Measurements from ENCODE around the gene RGP1. TPM values are rescaled to one million over a fixed set of nuclear protein-coding genes. Genes with fewer than 3 reads are reported as not detected.

The RGP1 gene
- total RNA-seq, 1 donor from 2014 or later: 11.2 TPM

- Histone ChIP-seq H3K79me2 (ENCODE audit: low read depth) (no peaks in the 10 kb centered on the region), H3K9me3 (ENCODE audit: low read depth) (no peaks in the 10 kb centered on the region), H3K4me1 (no peaks in the 10 kb centered on the region), H3F3A (ENCODE audit: low read depth) (no peaks in the 10 kb centered on the region), H3K27me3 (no peaks in the 10 kb centered on the region), H4K20me1 (ENCODE audit: low read depth) (no peaks in the 10 kb centered on the region), H3K27ac (no peak overlapping the region), H2AFZ (replicated peaks) (no peak overlapping the region), H3K9ac (no peak overlapping the region), H3K36me3 (no peaks in the 10 kb centered on the region), H3K4me2 (no peak overlapping the region), H3K4me3 (no peak overlapping the region)
- peaks cover 3% of the 10 kb centered on the region for H3K4me1 Mint-ChIP-seq
- no peaks in the 10 kb centered on the region for H3K9me3 Mint-ChIP-seq
- DNase-seq (ENCODE audit: low spot score): no peak
- TF ChIP-seq CTCF (IDR thresholded peaks at IDR 0.05): no peak
- TF ChIP-seq EZH2phosphoT487 (IDR thresholded peaks at IDR 0.05): no peak
- TF ChIP-seq EZH2 (IDR thresholded peaks at IDR 0.05): no peak
- peaks cover 2% of the 10 kb centered on the region for H3K27me3 Mint-ChIP-seq (ENCODE audit: insufficient read depth, low read depth)
- H3K36me3 Mint-ChIP-seq: peaks cover 8% of the 10 kb centered on the region
- H3K27ac Mint-ChIP-seq: no peak overlapping the region
- H3K4me3 Mint-ChIP-seq: no peak overlapping the region
Observed at GRCh38 chr9:35798658-35799374, 49.7 kb downstream of the RGP1 start.

GRCh38 chr9:35800530-35800929 lies 51.4 kb downstream of the RGP1 start:
- no peaks in the 10 kb centered on the region for H3K36me3 ChIP-seq
- Mint-ChIP-seq H3K36me3 (peaks cover 8% of the 10 kb centered on the region), H3K27ac (no peak overlapping the region), H3K4me3 (no peak overlapping the region), H3K4me1 (peaks cover 3% of the 10 kb centered on the region), H3K27me3 (ENCODE audit: insufficient read depth, low read depth) (peaks cover 2% of the 10 kb centered on the region), H3K9me3 (no peaks in the 10 kb centered on the region)
- TF ChIP-seq EZH2 (IDR thresholded peaks at IDR 0.05) (no peak), EZH2phosphoT487 (IDR thresholded peaks at IDR 0.05) (no peak)
- no peaks in the 10 kb centered on the region for H3K79me2 ChIP-seq (ENCODE audit: low read depth)
- no peak overlapping the region for H3K9ac ChIP-seq
- H3K4me2 ChIP-seq: no peak overlapping the region
- H2AFZ ChIP-seq (replicated peaks): no peak overlapping the region
- H3K9me3 ChIP-seq (ENCODE audit: low read depth): no peaks in the 10 kb centered on the region
- H4K20me1 ChIP-seq (ENCODE audit: low read depth): no peaks in the 10 kb centered on the region
- no peak overlapping the region for H3K4me3 ChIP-seq
- no peaks in the 10 kb centered on the region for H3K4me1 ChIP-seq
- no peak overlapping the region for H3K27ac ChIP-seq
- H3F3A ChIP-seq (ENCODE audit: low read depth): no peaks in the 10 kb centered on the region
- no peak for DNase-seq (ENCODE audit: low spot score)
- no peaks in the 10 kb centered on the region for H3K27me3 ChIP-seq

- no peak overlapping the region for H3K9ac ChIP-seq
- H4K20me1 ChIP-seq (ENCODE audit: low read depth): no peaks in the 10 kb centered on the region
- no peak for DNase-seq (ENCODE audit: low spot score)
- H3K27me3 ChIP-seq: no peaks in the 10 kb centered on the region
- TF ChIP-seq EZH2 (IDR thresholded peaks at IDR 0.05) (no peak), EZH2phosphoT487 (IDR thresholded peaks at IDR 0.05) (no peak), CTCF (IDR thresholded peaks at IDR 0.05) (no peak)
- no peaks in the 10 kb centered on the region for H3K9me3 ChIP-seq (ENCODE audit: low read depth)
- H3K4me3 Mint-ChIP-seq: no peak overlapping the region
- H3K27ac Mint-ChIP-seq: peak overlapping the region; percentile 51
- H3K4me3 ChIP-seq: no peak overlapping the region
- H3K9me3 Mint-ChIP-seq: no peaks in the 10 kb centered on the region
- peaks cover 3% of the 10 kb centered on the region for H3K4me1 Mint-ChIP-seq
- H3K4me1 ChIP-seq: no peaks in the 10 kb centered on the region
- H3K4me2 ChIP-seq: no peak overlapping the region
- no peaks in the 10 kb centered on the region for H3K79me2 ChIP-seq (ENCODE audit: low read depth)
- H3K27me3 Mint-ChIP-seq (ENCODE audit: insufficient read depth, low read depth): peaks cover 3% of the 10 kb centered on the region
- H3K27ac ChIP-seq: no peak overlapping the region
- H2AFZ ChIP-seq (replicated peaks): no peak overlapping the region
- H3K36me3 Mint-ChIP-seq: peaks cover 9% of the 10 kb centered on the region
- H3F3A ChIP-seq (ENCODE audit: low read depth): no peaks in the 10 kb centered on the region
- no peaks in the 10 kb centered on the region for H3K36me3 ChIP-seq
Observed at GRCh38 chr9:35801328-35802128, 52.4 kb downstream of the RGP1 start.

Measured in neural progenitor cell (in vitro differentiated cells).